HEK293T (cell line): Measurements from ENCODE around the gene IGFBP3.

Source experiments
- CTCF ChIA-PET: fragments of 350-600 bp; formaldehyde crosslinking; extraction: SDS; loops from one replicate; lab custom pipeline; 2021; ENCODE audit warnings: antibody characterized with exemption, inconsistent platforms; lab: Yijun Ruan, JAX
- POLR2A ChIA-PET: fragments of 350-600 bp; formaldehyde crosslinking; extraction: SDS; loops from one replicate; lab custom pipeline; 2020; ENCODE audit warnings: antibody characterized with exemption, inconsistent platforms; lab: Yijun Ruan, JAX
- DNase-seq: peaks from one replicate; pipeline ENCODE4 v3.0.0; 2012; ENCODE audit warnings: mixed read lengths; ENCODE audit errors: extremely low spot score
- ARNT ChIP-seq: fragments of 450-650 bp; IDR thresholded peaks from 2 replicates; pipeline ENCODE4 v1.6.1; 2017; ENCODE audit warnings: mild to moderate bottlenecking
- BHLHE40 ChIP-seq: fragments of 450-650 bp; IDR thresholded peaks from 2 replicates; pipeline ENCODE4 v1.6.1; 2016; ENCODE audit warnings: mild to moderate bottlenecking, moderate library complexity, borderline replicate concordance
- CTBP1 ChIP-seq: fragments of 450-650 bp; IDR thresholded peaks from 2 replicates; pipeline ENCODE4 v1.6.1; 2016; ENCODE audit warnings: borderline replicate concordance
- ELF4 ChIP-seq: fragments of 450-650 bp; IDR thresholded peaks from 2 replicates; pipeline ENCODE4 v1.6.1; 2017; ENCODE audit warnings: antibody characterized with exemption
- FOXA1 ChIP-seq: fragments of 450-650 bp; IDR thresholded peaks from 2 replicates; pipeline ENCODE4 v1.6.1; 2016; ENCODE audit warnings: mild to moderate bottlenecking
- FOXK2 ChIP-seq: fragments of 450-650 bp; IDR thresholded peaks from 2 replicates; pipeline ENCODE4 v1.6.1; 2016; ENCODE audit warnings: mild to moderate bottlenecking
- FOXM1 ChIP-seq: fragments of 450-650 bp; IDR thresholded peaks from 2 replicates; pipeline ENCODE4 v1.6.1; 2017; ENCODE audit warnings: mild to moderate bottlenecking, borderline replicate concordance
- HDGF ChIP-seq: fragments of 450-650 bp; IDR thresholded peaks from 2 replicates; pipeline ENCODE4 v1.6.1; 2017; ENCODE audit warnings: antibody characterized with exemption, borderline replicate concordance
- L3MBTL2 ChIP-seq: fragments of 450-650 bp; conservative IDR thresholded peaks from 2 replicates; pipeline ENCODE4 v1.6.1; 2016; ENCODE audit warnings: mild to moderate bottlenecking
- LEF1 ChIP-seq: fragments of 450-650 bp; IDR thresholded peaks from 2 replicates; pipeline ENCODE4 v1.6.1; 2017; ENCODE audit warnings: mild to moderate bottlenecking, borderline replicate concordance
- NFRKB ChIP-seq: fragments of 450-650 bp; IDR thresholded peaks from 2 replicates; pipeline ENCODE4 v1.6.1; 2016; ENCODE audit warnings: mild to moderate bottlenecking, moderate library complexity
- PKNOX1 ChIP-seq: fragments of 450-650 bp; IDR thresholded peaks from 2 replicates; pipeline ENCODE4 v1.6.1; 2016
- SP1 ChIP-seq: fragments of 450-650 bp; IDR thresholded peaks from 2 replicates; pipeline ENCODE4 v1.6.1; 2017
- SUZ12 ChIP-seq: fragments of 450-650 bp; IDR thresholded peaks from 2 replicates; pipeline ENCODE4 v1.6.1; 2016; ENCODE audit warnings: mild to moderate bottlenecking
- TARDBP ChIP-seq: fragments of 450-650 bp; IDR thresholded peaks from 2 replicates; pipeline ENCODE4 v1.6.1; 2016
- ZNF384 ChIP-seq: fragments of 450-650 bp; IDR thresholded peaks from 2 replicates; pipeline ENCODE4 v1.6.1; 2016

IGFBP3 gene

GRCh38 chr7:45923290-45923689 lies 2.2 kb upstream of the IGFBP3 start:
- CTCF ChIA-PET, result interaction anchor here (0.5 to 2.9 kb wide), 18 partner anchors 11 to 1291 kb away, joined by 3 to 13 read pairs (median 4); no protein-coding TSS in a partner anchor

GRCh38 chr7:45922810-45923209 lies 1.7 kb upstream of the IGFBP3 start:
- DNase-seq, result no peak
- ChIA-PET POLR2A (no interaction called here), CTCF (interaction anchor here (0.5 to 2.9 kb wide), 27 partner anchors 10 to 1292 kb away, joined by 3 to 13 read pairs (median 3); no protein-coding TSS in a partner anchor)
- TF ChIP-seq LEF1, result no peak
- no peak for TF ChIP-seq L3MBTL2
- no peak for TF ChIP-seq TARDBP
- no peak for TF ChIP-seq FOXK2
- TF ChIP-seq BHLHE40, result no peak
- no peak for TF ChIP-seq PKNOX1
- TF ChIP-seq CTBP1, result no peak
- no peak for TF ChIP-seq HDGF
- TF ChIP-seq NFRKB, result no peak
- TF ChIP-seq FOXA1, result no peak
- TF ChIP-seq ARNT, result no peak
- TF ChIP-seq ELF4, result no peak
- no peak for TF ChIP-seq SP1
- TF ChIP-seq FOXM1, result no peak
- TF ChIP-seq SUZ12, result no peak
- no peak for TF ChIP-seq ZNF384

More at GRCh38 chr7:45923290-45923689, 2.2 kb upstream of the IGFBP3 start:
- no peak for TF ChIP-seq HDGF
- TF ChIP-seq ARNT, result no peak
- TF ChIP-seq FOXK2, result no peak
- no peak for TF ChIP-seq NFRKB
- no peak for TF ChIP-seq SP1
- no peak for TF ChIP-seq ZNF384
- no peak for TF ChIP-seq CTBP1
- no peak for TF ChIP-seq FOXM1
- TF ChIP-seq PKNOX1, result no peak
- TF ChIP-seq SUZ12, result no peak
- no peak for TF ChIP-seq ELF4
- no peak for TF ChIP-seq L3MBTL2
- TF ChIP-seq FOXA1, result no peak
- TF ChIP-seq BHLHE40, result no peak
- TF ChIP-seq LEF1, result no peak
- TF ChIP-seq TARDBP, result no peak
- peak; percentile 61 for DNase-seq
- POLR2A ChIA-PET, result no interaction called here

GRCh38 chr7:45921699-45922519 lies 837 bp upstream of the IGFBP3 start:
- ChIA-PET CTCF (interaction anchor here (0.6 to 2.9 kb wide), 28 partner anchors 10 to 1314 kb away, joined by 3 to 13 read pairs (median 4); no protein-coding TSS in a partner anchor), POLR2A (no interaction called here)
- TF ChIP-seq HDGF, result no peak
- no peak for TF ChIP-seq SUZ12
- TF ChIP-seq LEF1, result no peak
- no peak for TF ChIP-seq NFRKB
- TF ChIP-seq PKNOX1, result no peak
- TF ChIP-seq ELF4, result no peak
- no peak for TF ChIP-seq BHLHE40
- no peak for TF ChIP-seq FOXM1
- TF ChIP-seq L3MBTL2, result no peak
- no peak for TF ChIP-seq FOXA1
- no peak for TF ChIP-seq FOXK2
- no peak for TF ChIP-seq ARNT
- no peak for TF ChIP-seq TARDBP
- no peak for TF ChIP-seq ZNF384
- no peak for TF ChIP-seq CTBP1
- no peak for TF ChIP-seq SP1
- DNase-seq, result peak; percentile 54

GRCh38 chr7:45921381-45921698 lies 268 bp upstream of the IGFBP3 start:
- ChIA-PET POLR2A (no interaction called here), CTCF (interaction anchor here (0.6 to 2.9 kb wide), 4 partner anchors 32 to 1166 kb away, joined by 3 to 13 read pairs (median 8); no protein-coding TSS in a partner anchor)
- no peak for DNase-seq
- no peak for TF ChIP-seq ARNT

GRCh38 chr7:45919993-45920459 lies 1.0 kb downstream of the IGFBP3 start:
- DNase-seq, result no peak

More at GRCh38 chr7:45919993-45920459, 1.0 kb downstream of the IGFBP3 start:
- ChIA-PET CTCF (no interaction called here), POLR2A (no interaction called here)
- TF ChIP-seq ZNF384 (no peak), BHLHE40 (no peak), FOXM1 (no peak), L3MBTL2 (no peak)
